ENCODE data around the gene SCFD2. TPM values are rescaled to one million over a fixed set of nuclear protein-coding genes. Genes with fewer than 3 reads are reported as not detected.
"Not testable (repeated sequence)": the region's sequence is repeated elsewhere in the genome, so short reads cannot be mapped to it uniquely, and the experiment has no call there.

Gene SCFD2
- total and polyA plus RNA-seq, 2 donors, result 5.0 to 12.1 TPM

DNA sequence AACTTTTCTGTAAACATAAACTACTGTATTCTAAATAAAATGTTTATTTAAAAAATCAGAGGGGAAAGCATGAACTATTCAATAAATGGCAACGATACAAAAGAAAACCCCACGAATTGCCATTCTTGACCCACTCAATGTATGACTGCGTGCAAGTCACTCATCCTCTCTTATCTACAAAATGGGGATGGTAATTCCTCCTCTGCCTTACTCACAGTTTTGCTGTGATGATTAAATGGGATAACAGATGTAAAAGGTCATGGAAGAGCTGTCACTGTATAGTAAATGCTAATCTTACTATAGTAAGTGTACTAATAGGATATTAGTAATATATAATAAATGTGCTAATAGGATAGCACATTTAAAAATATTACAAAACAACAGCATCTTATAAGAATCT is 173.4 kb downstream of the SCFD2 start:
- H3K9me3 ChIP-seq (ENCODE audit: control insufficient read depth in 2 of 2, insufficient read depth in 1 of 2, low read length in 1 of 2), result no peaks in the 10 kb centered on the region
- H3K36me3 ChIP-seq (ENCODE audit: control insufficient read depth in 2 of 2, insufficient read depth in 2 of 2, low read length in 1 of 2), result no peaks in the 10 kb centered on the region
- H3K27me3 ChIP-seq (ENCODE audit: control insufficient read depth in 2 of 2, insufficient read depth in 1 of 2, low read length in 1 of 2), result no peaks in the 10 kb centered on the region
- no peak overlapping the region for H3K27ac ChIP-seq (ENCODE audit: low read depth in 1 of 2, low read length in 1 of 2)
- no peak for DNase-seq (ENCODE audit: low read depth in 6 of 9, low spot score in 9 of 9)
- 98% methylated on average over 3 of the region's 3 CpGs for WGBS
- H3K4me1 ChIP-seq (ENCODE audit: control insufficient read depth in 2 of 2, insufficient read depth in 2 of 2, low read length in 2 of 2), result no peaks in the 10 kb centered on the region
- no peak overlapping the region for H3K4me3 ChIP-seq (ENCODE audit: low read length in 2 of 2)

GRCh38 chr4:53191997-53192396 is 173.9 kb downstream of the SCFD2 start:
- Histone ChIP-seq H3K9me3 (ENCODE audit: control insufficient read depth in 2 of 2, insufficient read depth in 1 of 2, low read length in 1 of 2) (no peaks in the 10 kb centered on the region), H3K4me1 (ENCODE audit: control insufficient read depth in 2 of 2, insufficient read depth in 2 of 2, low read length in 2 of 2) (no peaks in the 10 kb centered on the region), H3K36me3 (ENCODE audit: control insufficient read depth in 2 of 2, insufficient read depth in 2 of 2, low read length in 1 of 2) (no peaks in the 10 kb centered on the region), H3K27ac (ENCODE audit: low read depth in 1 of 2, low read length in 1 of 2) (no peak overlapping the region), H3K4me3 (ENCODE audit: low read length in 2 of 2) (no peak overlapping the region), H3K27me3 (ENCODE audit: control insufficient read depth in 2 of 2, insufficient read depth in 1 of 2, low read length in 1 of 2) (no peaks in the 10 kb centered on the region)
- 58% methylated on average over 4 of the region's 4 CpGs for WGBS
- DNase-seq (ENCODE audit: low read depth in 6 of 9, low spot score in 9 of 9), result no peak

GRCh38 chr4:53189011-53189410 is 176.8 kb downstream of the SCFD2 start:
- Histone ChIP-seq H3K27ac (ENCODE audit: low read depth in 1 of 2, low read length in 1 of 2) (no peak overlapping the region), H3K9me3 (ENCODE audit: control insufficient read depth in 2 of 2, insufficient read depth in 1 of 2, low read length in 1 of 2) (no peaks in the 10 kb centered on the region), H3K36me3 (ENCODE audit: control insufficient read depth in 2 of 2, insufficient read depth in 2 of 2, low read length in 1 of 2) (no peaks in the 10 kb centered on the region), H3K27me3 (ENCODE audit: control insufficient read depth in 2 of 2, insufficient read depth in 1 of 2, low read length in 1 of 2) (no peaks in the 10 kb centered on the region), H3K4me3 (ENCODE audit: low read length in 2 of 2) (no peak overlapping the region), H3K4me1 (ENCODE audit: control insufficient read depth in 2 of 2, insufficient read depth in 2 of 2, low read length in 2 of 2) (no peaks in the 10 kb centered on the region)
- 96% methylated on average over 1 of the region's 1 CpG for WGBS
- no peak for DNase-seq (ENCODE audit: low read depth in 6 of 9, low spot score in 9 of 9)

- no peaks in the 10 kb centered on the region for H3K36me3 ChIP-seq (ENCODE audit: control insufficient read depth in 2 of 2, insufficient read depth in 2 of 2, low read length in 1 of 2)
- H3K9me3 ChIP-seq (ENCODE audit: control insufficient read depth in 2 of 2, insufficient read depth in 1 of 2, low read length in 1 of 2), result no peaks in the 10 kb centered on the region
- DNase-seq (ENCODE audit: low read depth in 6 of 9, low spot score in 9 of 9), result no peak
- no peak overlapping the region for H3K27ac ChIP-seq (ENCODE audit: low read depth in 1 of 2, low read length in 1 of 2)
- no peak overlapping the region for H3K4me3 ChIP-seq (ENCODE audit: low read length in 2 of 2)
- H3K27me3 ChIP-seq (ENCODE audit: control insufficient read depth in 2 of 2, insufficient read depth in 1 of 2, low read length in 1 of 2), result no peaks in the 10 kb centered on the region
- H3K4me1 ChIP-seq (ENCODE audit: control insufficient read depth in 2 of 2, insufficient read depth in 2 of 2, low read length in 2 of 2), result no peaks in the 10 kb centered on the region
- 96% methylated on average over 4 of the region's 4 CpGs for WGBS
Measured at GRCh38 chr4:53186714-53187358, 179.0 kb downstream of the SCFD2 start.

DNA sequence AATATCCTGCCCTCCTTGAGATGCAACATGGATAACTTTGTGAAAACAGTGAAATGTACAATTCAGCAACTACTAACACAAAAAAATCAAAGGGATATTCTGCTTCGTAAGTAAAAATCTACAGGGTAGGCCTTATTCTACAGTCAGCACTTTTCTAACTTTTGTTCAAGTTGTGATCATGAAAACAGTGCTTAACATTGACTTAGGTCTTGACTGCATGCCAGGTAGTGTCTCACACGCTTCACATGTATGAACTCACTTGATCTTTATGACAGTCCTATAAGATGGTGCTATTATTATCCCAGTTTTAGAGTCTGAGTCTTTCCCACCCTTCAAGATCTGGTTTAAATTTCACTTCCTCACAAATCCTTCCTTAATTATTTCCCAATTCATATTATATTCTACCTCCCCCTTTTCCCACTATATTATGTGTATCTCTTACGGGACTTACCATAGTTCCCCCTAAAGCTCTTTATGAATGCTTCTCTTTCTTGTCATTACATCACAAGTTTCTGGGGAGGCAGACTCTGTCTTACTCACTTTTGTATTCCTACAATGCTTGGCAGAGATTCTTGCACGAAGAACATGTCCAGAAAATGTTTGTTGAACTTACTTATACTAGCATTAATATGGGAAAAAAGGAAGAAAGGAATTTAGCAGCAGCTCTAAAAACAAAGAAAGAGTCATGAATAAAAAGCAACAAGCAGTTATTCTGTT is 179.8 kb downstream of the SCFD2 start:
- Histone ChIP-seq H3K27ac (ENCODE audit: low read depth in 1 of 2, low read length in 1 of 2) (no peak overlapping the region), H3K36me3 (ENCODE audit: control insufficient read depth in 2 of 2, insufficient read depth in 2 of 2, low read length in 1 of 2) (no peaks in the 10 kb centered on the region), H3K27me3 (ENCODE audit: control insufficient read depth in 2 of 2, insufficient read depth in 1 of 2, low read length in 1 of 2) (no peaks in the 10 kb centered on the region), H3K4me3 (ENCODE audit: low read length in 2 of 2) (no peak overlapping the region), H3K9me3 (ENCODE audit: control insufficient read depth in 2 of 2, insufficient read depth in 1 of 2, low read length in 1 of 2) (no peaks in the 10 kb centered on the region), H3K4me1 (ENCODE audit: control insufficient read depth in 2 of 2, insufficient read depth in 2 of 2, low read length in 2 of 2) (no peaks in the 10 kb centered on the region)
- WGBS, result 93% methylated on average over 4 of the region's 4 CpGs
- no peak for DNase-seq (ENCODE audit: low read depth in 6 of 9, low spot score in 9 of 9)

DNA sequence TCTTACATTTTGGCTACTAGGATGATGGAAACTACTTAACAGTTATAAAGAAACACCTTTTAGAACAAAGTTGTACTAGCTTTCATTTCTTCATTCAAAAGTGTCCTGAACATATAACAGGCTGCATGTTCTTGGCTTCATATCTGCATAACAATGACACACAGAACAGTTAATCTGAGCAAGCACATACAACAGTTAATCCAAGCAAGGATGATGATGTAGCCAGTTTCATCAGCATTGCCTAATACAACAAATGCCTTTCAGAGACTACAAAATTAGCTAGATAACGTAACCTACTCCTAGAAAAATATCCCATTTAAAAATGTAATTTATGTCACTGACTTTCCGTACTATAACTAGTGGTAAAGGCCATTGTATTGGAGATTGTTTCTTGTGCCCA is 182.1 kb downstream of the SCFD2 start:
- no peak overlapping the region for H3K4me3 ChIP-seq (ENCODE audit: low read length in 2 of 2)
- 98% methylated on average over 2 of the region's 2 CpGs for WGBS
- H3K4me1 ChIP-seq (ENCODE audit: control insufficient read depth in 2 of 2, insufficient read depth in 2 of 2, low read length in 2 of 2), result no peaks in the 10 kb centered on the region
- no peaks in the 10 kb centered on the region for H3K27me3 ChIP-seq (ENCODE audit: control insufficient read depth in 2 of 2, insufficient read depth in 1 of 2, low read length in 1 of 2)
- DNase-seq (ENCODE audit: low read depth in 6 of 9, low spot score in 9 of 9), result no peak
- no peaks in the 10 kb centered on the region for H3K36me3 ChIP-seq (ENCODE audit: control insufficient read depth in 2 of 2, insufficient read depth in 2 of 2, low read length in 1 of 2)
- H3K27ac ChIP-seq (ENCODE audit: low read depth in 1 of 2, low read length in 1 of 2), result no peak overlapping the region
- no peaks in the 10 kb centered on the region for H3K9me3 ChIP-seq (ENCODE audit: control insufficient read depth in 2 of 2, insufficient read depth in 1 of 2, low read length in 1 of 2)

DNA sequence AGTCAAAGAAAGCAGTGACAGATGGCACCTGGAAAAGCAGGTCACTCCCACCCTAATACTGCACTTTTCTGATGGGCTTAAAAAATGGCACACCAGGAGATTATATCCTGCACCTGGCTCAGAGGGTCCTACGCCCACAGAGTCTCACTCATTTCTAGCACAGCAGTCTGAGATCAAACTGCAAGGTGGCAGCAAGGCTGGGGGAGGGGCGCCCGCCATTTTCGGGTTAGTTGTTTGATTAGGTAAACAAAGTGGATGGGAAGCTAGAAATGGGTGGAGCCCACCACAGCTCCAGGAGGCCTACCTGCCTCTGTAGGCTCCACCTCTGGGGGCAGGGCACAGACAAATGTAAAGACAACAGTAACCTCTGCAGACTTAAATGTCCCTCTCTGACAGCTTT is 188.1 kb downstream of the SCFD2 start:
- DNase-seq (ENCODE audit: low read depth in 6 of 9, low spot score in 9 of 9), result not testable (repeated sequence)

DNA sequence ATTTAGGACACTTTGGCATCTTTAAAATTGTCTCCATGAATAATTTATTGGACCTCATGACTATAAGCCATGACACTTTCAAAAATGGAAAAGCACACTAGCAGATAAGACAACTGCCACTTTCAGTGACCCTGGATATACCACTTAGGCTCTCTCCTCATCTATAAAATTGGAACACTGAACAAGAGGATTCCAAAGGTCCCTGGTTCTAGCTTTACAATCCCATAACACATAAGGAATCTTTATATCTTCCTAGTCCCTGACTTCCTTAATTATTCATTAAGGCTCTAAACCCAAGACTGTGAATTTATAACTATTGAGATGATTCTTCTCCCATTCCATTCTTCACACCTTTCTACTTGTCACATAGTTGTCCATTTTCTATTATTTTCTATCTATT is 190.2 kb downstream of the SCFD2 start:
- H3K36me3 ChIP-seq (ENCODE audit: control insufficient read depth in 2 of 2, insufficient read depth in 2 of 2, low read length in 1 of 2), result no peaks in the 10 kb centered on the region
- H3K4me3 ChIP-seq (ENCODE audit: low read length in 2 of 2), result no peak overlapping the region
- H3K27ac ChIP-seq (ENCODE audit: low read depth in 1 of 2, low read length in 1 of 2), result no peak overlapping the region
- no peaks in the 10 kb centered on the region for H3K4me1 ChIP-seq (ENCODE audit: control insufficient read depth in 2 of 2, insufficient read depth in 2 of 2, low read length in 2 of 2)
- peaks cover 0 to 10% of the 10 kb centered on the region in 2 donors for H3K9me3 ChIP-seq (ENCODE audit: control insufficient read depth in 2 of 2, insufficient read depth in 1 of 2, low read length in 1 of 2)
- no peak for DNase-seq (ENCODE audit: low read depth in 6 of 9, low spot score in 9 of 9)
- H3K27me3 ChIP-seq (ENCODE audit: control insufficient read depth in 2 of 2, insufficient read depth in 1 of 2, low read length in 1 of 2), result no peaks in the 10 kb centered on the region

More for the DNA sequence above, 188.1 kb downstream of the SCFD2 start:
- not testable (repeated sequence) for H3K9me3 ChIP-seq (ENCODE audit: control insufficient read depth in 2 of 2, insufficient read depth in 1 of 2, low read length in 1 of 2); H3K4me3 ChIP-seq (ENCODE audit: low read length in 2 of 2); H3K27me3 ChIP-seq (ENCODE audit: control insufficient read depth in 2 of 2, insufficient read depth in 1 of 2, low read length in 1 of 2); H3K36me3 ChIP-seq (ENCODE audit: control insufficient read depth in 2 of 2, insufficient read depth in 2 of 2, low read length in 1 of 2); H3K4me1 ChIP-seq (ENCODE audit: control insufficient read depth in 2 of 2, insufficient read depth in 2 of 2, low read length in 2 of 2); H3K27ac ChIP-seq (ENCODE audit: low read depth in 1 of 2, low read length in 1 of 2)
- 98% methylated on average over 4 of the region's 4 CpGs for WGBS

DNA sequence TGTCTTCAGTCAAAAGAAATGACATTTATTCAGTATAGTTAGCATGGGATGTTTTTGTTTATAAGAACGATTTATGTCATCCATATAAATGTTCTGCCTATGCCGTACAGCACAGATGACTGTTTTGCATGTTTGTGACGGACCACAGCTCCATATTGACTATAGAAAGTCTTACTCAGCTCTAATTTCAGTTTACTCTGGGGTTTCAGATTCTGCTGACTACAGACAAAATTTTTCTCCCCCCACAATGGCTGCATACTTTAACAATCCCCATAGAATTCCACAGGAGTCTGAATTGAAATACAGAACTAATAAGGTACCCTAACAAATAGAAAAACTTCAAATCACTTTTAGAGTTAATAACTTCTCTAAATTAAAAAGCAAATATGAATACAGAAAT is 191.0 kb downstream of the SCFD2 start:
- WGBS, result 94% methylated on average over 3 of the region's 3 CpGs
- peaks cover 0 to 10% of the 10 kb centered on the region in 2 donors for H3K9me3 ChIP-seq (ENCODE audit: control insufficient read depth in 2 of 2, insufficient read depth in 1 of 2, low read length in 1 of 2)
- no peak overlapping the region for H3K27ac ChIP-seq (ENCODE audit: low read depth in 1 of 2, low read length in 1 of 2)
- H3K36me3 ChIP-seq (ENCODE audit: control insufficient read depth in 2 of 2, insufficient read depth in 2 of 2, low read length in 1 of 2), result no peaks in the 10 kb centered on the region
- DNase-seq (ENCODE audit: low read depth in 6 of 9, low spot score in 9 of 9), result no peak
- no peaks in the 10 kb centered on the region for H3K27me3 ChIP-seq (ENCODE audit: control insufficient read depth in 2 of 2, insufficient read depth in 1 of 2, low read length in 1 of 2)
- H3K4me1 ChIP-seq (ENCODE audit: control insufficient read depth in 2 of 2, insufficient read depth in 2 of 2, low read length in 2 of 2), result no peaks in the 10 kb centered on the region
- no peak overlapping the region for H3K4me3 ChIP-seq (ENCODE audit: low read length in 2 of 2)
